CD4-positive, alpha-beta T cell treated with Interleukin-10 for 1 hour (primary cell): ENCODE data around the gene KLKB1.
A peak's percentile ranks its signal among the peaks of the same experiment; 100 is the strongest.
"Not testable (repeated sequence)": the region's sequence is repeated elsewhere in the genome, so short reads cannot be mapped to it uniquely, and the experiment has no call there.

Source experiments
- DNase-seq: peaks from one replicate; pipeline ENCODE4 v3.0.0-alpha.2; 2020

The KLKB1 gene

GRCh38 chr4:186265683-186266652 lies 38.7 kb downstream of the KLKB1 start, which contains the start of gene F11:
TSS of gene F11 (plus strand) at chr4:186266189. CDS start at chr4:186267137, 948 bp downstream.
- no peak for DNase-seq

GRCh38 chr4:186266729-186267456 lies 39.6 kb downstream of the KLKB1 start:
- DNase-seq = no peak

- DNase-seq = no peak
Measured at GRCh38 chr4:186271081-186271678, 43.9 kb downstream of the KLKB1 start.

GRCh38 chr4:186272699-186273391 lies 45.5 kb downstream of the KLKB1 start:
- DNase-seq = no peak

GRCh38 chr4:186273392-186273789 lies 46.1 kb downstream of the KLKB1 start:
- DNase-seq = not testable (repeated sequence)

GRCh38 chr4:186283311-186283710 lies 56.0 kb downstream of the KLKB1 start:
- no peak for DNase-seq

GRCh38 chr4:186285147-186285546 lies 57.8 kb downstream of the KLKB1 start:
- no peak for DNase-seq

- no peak for DNase-seq
Measured at GRCh38 chr4:186286581-186286980, 59.3 kb downstream of the KLKB1 start.

GRCh38 chr4:186291256-186291890 lies 64.1 kb downstream of the KLKB1 start:
- no peak for DNase-seq

GRCh38 chr4:186294160-186294559 lies 66.9 kb downstream of the KLKB1 start:
- no peak for DNase-seq

- no peak for DNase-seq
Measured at GRCh38 chr4:186296481-186296880, 69.2 kb downstream of the KLKB1 start.

GRCh38 chr4:186297013-186297645 lies 69.8 kb downstream of the KLKB1 start:
- DNase-seq = peak; percentile 26

GRCh38 chr4:186298031-186298647 lies 70.8 kb downstream of the KLKB1 start:
- DNase-seq = no peak

GRCh38 chr4:186299291-186299690 lies 72.0 kb downstream of the KLKB1 start:
- DNase-seq = no peak

- DNase-seq = no peak
Measured at GRCh38 chr4:186300659-186301390, 73.5 kb downstream of the KLKB1 start.

GRCh38 chr4:186304216-186304615 lies 76.9 kb downstream of the KLKB1 start:
- no peak for DNase-seq

- DNase-seq = no peak
Measured at GRCh38 chr4:186304866-186305505, 77.7 kb downstream of the KLKB1 start.

- no peak for DNase-seq
Measured at GRCh38 chr4:186307497-186307896, 80.2 kb downstream of the KLKB1 start.

- DNase-seq = no peak
Measured at GRCh38 chr4:186307916-186308315, 80.6 kb downstream of the KLKB1 start.
